GM18909 (cell line): ENCODE measurements around the gene MRTFB.
A peak's percentile ranks its signal among the peaks of the same experiment; 100 is the strongest.

Source experiments
- ATAC-seq: cut with Tn5 transposase; IDR thresholded peaks from one replicate; pipeline ENCODE4 v1.9.1; 2021; ENCODE audit warnings: mild to moderate bottlenecking; ENCODE audit not compliant: unreplicated experiment, poor library complexity

The MRTFB gene

DNA sequence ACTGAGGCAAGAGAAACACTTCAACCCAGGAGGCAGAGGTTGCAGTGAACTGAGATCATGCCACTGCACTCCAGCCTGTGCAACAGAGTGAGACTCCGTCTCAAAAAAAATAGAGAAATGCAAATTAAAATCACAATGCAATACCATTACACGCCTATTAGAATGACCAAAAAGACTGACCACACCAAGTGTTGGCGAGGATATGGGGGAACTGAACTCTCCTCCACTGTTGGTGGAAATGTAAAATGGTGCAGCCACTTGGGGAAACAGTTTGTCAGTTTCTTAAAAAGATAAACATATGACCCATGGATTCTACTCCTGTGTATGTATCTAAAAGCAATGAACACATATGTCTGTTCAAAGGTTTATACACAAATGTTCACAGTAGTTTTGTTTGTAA lies 204.8 kb downstream of the MRTFB start:
- ATAC-seq: no peak

DNA sequence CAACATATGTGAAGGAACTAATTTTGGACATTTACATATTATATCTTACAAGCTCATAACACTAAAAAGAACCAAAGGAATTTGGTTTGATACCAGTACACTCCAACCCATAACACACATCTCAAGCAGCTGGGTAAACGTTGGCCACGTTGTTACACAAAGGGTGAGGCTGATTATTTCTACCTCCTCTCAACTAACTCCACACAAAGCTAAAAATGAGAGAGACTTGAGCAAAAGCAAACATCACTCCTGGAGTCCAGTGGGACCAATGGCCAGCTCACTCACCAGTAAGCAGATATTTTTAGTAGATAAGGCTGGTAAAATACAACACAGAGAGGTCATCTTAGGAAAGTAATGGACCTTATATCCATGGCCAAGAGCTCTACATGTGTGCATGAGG lies 207.6 kb downstream of the MRTFB start:
- no peak for ATAC-seq

DNA sequence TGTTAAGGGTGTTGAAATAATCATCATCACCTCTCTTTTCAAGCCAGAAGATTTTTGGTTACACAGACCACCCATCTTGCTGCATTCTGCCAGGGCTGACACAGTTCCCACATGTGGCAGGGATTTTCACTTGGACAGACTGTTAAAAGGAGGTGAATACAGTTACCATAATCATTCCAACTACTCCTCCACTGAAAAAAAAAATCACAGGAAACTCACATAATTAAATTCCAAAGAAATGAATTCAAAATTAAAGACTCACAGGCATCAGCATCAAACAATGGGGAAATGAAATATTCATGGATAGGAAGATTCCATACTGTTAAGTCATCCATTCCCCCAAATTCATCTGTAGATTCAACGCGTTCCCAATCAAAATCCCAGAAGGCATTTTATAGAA lies 209.4 kb downstream of the MRTFB start:
- no peak for ATAC-seq

DNA sequence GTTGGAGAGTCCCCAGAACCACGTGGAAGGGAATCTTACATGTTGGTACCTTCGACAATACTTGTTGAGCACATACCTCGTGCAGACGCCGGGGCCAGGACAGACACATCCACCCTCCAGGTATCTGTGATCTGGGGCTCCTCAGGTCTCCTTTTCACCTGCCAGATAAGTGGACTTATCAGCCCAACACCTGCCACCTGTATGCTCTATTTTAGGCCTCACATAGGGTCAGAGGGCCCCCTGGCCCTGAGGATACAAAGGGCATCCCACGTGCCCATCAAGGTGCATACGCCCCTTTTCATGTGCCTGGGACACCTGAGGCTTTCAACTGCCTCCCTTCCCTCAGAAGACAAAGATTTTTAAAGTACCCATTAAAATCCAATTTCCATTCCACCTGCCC lies 212.7 kb downstream of the MRTFB start:
- ATAC-seq: no peak

DNA sequence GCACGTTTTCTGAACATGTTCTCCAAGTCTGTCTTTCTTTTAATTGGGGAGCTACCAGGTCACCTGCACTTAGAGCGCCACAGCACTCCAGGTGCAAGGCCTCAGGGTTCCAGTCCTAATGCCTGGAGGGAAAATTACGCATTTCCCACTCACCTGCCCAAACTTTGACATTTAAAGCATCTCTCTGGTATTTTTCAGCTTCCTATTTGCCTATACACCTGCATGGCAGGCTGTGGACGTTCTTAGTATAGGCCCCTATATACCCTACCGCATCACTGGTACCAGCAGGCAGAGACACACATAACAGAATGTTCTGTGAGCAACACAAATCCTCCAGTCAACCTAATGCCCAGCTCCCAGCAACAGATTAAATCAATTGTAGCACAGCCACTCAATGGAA lies 213.3 kb downstream of the MRTFB start:
- ATAC-seq: no peak

DNA sequence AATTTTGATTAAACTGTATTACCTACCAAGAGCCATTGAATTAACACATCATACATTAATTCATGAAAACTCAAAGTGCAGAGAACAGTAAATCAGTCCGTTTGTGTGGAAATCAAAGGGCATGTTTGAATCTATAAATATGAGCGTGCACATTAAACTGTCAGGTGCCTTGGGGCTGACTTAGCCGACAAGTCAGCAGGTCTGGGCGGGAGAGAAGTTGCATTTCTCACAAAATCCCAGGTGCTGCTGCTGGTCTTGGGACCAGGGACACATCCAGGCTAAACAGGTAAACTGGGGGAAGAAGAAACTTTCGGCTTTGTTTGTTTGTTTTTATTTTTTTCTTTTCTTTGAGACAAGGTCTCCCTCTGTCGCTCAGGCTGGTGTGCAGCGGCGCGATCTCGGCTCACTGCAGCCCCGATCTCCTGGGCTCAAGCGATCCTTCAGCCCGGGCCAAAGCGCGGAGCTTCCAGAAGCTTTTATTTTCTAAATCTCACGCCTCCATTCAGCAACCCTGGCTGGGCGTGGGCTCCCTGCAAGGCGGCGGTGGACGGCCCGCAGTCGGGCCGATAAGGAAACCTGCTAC lies 213.9 kb downstream of the MRTFB start:
- peak; percentile 37 for ATAC-seq

DNA sequence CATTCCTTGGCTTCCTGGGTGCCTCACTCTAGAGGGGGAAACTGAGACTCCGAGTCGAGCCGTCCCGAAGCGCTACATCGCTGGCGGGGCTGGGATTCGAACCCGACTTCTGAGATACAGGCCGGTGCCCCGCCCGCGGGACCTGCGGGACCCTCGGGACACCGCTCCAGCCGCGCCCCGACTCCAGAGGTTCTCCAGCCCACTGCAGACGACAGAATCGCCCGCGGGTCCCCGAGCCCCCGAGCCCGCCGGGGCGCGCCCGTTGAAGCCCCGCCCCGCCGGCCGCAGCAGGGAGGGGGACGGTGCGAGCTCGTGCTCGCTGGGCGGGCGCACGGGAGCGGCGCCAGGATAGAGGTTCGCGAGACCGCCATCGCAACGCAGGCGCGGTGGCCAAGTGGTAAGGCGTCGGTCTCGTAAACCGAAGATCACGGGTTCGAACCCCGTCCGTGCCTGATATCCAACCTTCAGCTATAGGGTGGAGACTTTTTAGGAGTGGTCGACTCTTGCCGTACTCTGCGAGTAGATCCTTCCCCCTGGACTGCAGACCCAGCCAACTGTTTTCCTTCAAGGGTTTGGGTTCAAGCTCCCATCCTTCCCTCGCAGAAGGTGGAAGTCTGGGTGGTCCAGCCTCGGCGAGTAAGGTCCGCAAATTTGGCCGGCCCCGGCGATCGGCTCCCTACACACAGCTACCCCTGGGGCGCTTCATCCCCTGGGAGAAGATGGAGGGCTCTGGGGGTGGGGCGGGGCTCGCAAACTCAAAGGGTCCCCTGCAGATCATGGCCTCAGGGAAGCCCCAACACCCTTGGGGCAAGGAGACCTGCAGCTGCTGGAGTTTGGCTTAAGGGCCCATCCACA lies 214.6 kb downstream of the MRTFB start:
- peak; percentile 79 for ATAC-seq

DNA sequence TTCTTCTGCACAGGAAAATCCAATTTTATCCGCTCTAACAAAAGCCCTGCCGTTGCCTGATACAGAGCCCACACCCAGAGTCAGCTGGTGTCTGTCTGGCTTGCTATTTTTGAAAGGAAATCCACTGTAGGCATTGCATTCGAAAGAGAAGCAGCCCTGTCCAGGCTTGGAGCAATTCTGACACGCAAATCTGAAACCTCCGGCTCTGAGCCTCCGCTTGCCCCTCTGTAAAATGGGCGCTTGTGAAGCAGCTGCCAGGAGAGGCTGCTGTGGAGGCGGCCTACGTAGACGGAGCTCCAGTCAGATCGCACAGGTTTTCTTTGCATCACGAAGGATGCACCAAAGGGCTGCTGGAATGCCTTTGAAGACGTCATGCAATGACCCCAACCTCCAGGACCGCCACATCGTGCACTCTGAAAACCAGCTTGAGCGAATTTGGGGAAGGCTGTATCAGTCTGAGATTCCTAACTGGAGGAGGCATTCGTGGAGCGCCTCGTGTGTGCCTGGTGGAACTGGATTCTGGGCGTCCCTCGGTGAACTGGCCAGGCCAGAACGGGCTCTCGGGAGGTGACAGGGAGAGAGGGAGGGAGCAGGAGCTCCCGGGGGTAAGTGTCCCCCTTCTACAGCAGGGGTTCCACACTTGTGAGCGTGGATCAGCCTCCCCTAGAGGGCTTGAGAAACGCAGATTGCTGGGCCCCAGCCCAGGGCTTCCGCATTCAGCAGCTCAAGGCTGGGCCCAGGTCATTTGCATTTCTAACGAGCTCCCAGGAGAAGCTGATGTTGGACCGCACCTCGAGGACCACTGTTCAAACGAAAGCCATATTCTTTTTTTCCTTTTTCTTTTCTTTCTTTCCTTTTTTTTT lies 215.5 kb downstream of the MRTFB start:
- peak; percentile 2 for ATAC-seq

DNA sequence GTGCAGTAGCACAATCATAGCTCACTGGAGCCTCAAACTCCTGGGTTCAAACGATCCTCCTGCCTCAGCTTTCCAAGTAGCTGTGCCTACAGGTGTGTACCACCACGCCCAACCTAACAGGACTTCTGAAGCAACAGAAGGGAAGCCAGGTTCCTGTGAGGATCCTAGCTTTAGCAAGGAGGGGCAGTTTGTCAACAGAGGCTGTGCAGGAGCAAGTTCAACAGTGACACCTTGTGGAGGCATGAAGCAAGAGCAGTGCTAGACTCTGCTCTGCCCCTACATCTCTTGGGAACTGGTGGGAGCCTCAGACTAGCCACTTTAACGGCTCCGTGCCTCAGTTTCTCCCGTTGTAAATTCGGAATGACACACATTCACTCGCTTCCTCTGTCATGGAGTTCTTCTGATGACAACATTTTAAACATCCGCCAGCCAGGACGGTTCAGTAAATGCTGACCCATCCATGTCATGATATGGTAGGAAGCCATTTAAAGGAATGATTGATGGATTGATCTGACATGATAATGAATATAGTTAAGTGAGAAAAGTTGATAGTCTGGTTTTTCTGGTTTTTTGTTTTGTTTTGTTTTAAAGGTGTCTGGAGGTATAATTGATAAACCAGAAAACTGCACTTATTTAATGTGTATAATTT lies 218.7 kb downstream of the MRTFB start:
- ATAC-seq: no peak

DNA sequence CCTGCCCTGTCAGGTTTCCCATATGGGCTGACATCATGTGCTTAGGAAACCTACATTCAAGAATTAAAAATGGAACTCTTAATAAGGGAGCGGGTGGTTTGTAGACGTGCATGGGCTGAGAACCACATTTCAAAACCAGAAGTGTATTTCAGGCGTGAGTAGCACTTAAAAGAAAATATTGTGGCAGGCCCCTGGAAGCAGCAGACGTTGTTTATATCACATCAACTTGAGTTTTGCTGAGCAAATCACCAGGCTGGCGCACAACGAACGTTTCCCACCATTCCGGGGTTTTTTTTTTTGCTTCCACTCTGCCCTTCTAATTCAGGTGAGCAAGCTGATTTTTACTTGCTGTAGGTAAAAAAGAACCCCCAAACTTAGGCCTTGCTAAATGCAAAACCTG lies 220.2 kb downstream of the MRTFB start:
- ATAC-seq: no peak

DNA sequence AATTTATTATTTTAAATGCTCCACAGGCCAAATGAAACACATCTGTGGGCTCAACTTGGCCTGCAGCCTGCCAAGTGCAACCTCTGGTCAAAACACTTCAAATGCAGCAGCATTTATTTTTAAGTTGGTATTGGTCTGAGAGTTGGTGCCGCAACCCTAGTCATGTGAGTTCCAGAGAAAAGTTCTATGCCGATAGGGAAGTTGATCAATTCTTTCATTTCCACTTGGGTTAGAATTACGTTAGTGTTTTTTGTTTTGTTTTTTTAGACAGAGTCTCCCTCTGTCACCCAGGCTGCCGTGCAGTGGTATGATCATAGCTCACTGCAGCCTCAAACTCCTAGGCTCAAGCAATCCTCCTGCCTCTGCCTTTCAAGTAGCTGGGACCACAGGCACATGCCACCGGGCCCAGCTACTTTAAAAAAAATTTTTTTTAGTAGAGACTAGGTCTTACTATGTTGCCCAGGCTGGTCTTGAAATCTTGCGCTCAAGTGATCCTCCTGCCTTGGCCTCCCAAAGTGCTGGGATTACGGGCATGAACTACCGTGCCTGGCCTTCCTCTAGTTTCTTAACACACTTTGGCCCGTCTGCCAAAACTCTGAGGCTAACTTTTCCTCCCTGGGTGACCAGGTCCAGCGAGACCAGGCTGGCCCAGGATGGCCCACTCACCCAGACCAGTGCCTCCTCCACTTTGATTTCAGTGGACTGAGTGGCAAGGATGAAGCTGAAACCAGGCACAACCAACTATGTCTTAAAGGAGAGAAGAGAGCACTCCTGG lies 221.1 kb downstream of the MRTFB start:
- ATAC-seq: no peak

DNA sequence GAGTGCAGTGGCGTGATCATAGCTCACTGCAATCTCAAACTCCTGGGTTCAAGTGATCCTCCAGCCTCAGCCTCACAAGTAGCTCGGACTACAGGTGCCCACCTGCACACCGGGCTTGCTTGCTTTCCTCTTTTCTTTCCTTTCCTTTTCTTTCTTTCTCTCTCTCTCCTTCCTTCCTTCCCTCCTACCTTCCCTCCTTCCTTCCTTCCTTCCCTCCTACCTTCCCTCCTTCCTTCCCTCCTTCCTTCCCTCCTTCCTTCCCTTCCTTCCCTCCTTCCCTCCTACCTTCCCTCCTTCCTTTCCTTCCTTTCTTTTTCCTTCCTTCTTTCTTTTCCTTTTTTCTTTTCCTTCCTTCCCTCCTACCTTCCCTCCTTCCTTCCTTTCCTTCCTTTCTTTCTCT lies 225.5 kb downstream of the MRTFB start:
- ATAC-seq: no peak

DNA sequence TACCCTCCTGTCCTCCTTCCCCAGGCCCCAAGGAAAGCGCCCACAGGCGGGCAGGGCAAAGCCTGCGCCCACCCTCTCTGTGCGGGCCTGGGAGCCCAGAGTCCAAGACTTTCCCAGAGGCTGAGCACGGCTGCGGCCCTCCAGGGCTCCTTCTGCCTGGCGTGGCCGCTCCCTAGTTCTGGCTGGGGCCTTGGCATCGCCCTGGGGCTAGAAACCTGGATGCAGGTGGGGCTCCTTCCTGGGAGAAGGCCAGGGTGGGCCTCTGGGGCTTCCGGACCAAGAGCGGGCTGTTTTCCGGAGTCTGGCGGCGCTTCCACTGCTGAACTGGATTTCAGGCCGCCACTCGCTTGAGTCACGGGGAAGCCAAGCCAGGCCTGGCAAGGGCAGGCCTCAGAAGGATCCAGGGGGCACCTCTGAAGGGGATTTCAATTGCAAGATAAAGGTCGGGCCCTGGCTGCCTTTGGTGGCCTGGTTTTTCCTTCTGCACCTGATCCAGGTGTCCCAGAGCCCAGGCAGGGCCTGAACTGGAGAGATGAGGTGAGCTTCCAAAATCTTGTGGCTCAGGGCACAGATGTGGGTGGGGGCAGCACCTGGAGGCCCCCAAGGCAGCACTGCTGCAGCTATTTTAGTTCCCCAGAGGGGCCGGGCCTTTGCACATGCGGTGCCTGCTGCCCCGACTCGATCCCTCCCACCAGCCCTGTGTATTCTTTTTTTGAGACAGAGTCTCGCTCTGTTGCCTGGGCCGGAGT lies 227.4 kb downstream of the MRTFB start:
- no peak for ATAC-seq

DNA sequence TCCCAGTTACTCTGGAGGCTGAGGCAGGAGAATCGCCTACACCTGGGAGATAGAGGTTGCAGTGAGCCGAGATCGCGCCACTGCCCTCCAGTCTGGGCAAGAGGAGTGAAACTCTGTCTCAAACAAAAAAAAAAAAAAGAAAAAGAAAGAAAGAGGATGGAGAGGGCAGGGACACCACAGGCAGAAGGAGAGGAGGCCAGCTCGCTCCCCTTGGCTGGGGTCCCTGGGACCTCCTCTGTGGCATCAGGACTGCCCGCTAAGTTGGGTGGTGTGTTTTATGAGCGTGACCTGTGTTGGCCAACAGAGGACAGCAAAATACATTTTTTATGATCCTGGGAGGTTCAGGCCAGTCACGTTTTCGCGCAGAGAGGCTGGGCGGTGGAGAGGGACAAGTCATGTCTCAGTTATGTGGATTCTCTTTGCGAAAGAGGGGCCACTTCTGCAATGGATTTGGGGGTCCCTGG lies 229.6 kb downstream of the MRTFB start:
- ATAC-seq: peak; percentile 51

DNA sequence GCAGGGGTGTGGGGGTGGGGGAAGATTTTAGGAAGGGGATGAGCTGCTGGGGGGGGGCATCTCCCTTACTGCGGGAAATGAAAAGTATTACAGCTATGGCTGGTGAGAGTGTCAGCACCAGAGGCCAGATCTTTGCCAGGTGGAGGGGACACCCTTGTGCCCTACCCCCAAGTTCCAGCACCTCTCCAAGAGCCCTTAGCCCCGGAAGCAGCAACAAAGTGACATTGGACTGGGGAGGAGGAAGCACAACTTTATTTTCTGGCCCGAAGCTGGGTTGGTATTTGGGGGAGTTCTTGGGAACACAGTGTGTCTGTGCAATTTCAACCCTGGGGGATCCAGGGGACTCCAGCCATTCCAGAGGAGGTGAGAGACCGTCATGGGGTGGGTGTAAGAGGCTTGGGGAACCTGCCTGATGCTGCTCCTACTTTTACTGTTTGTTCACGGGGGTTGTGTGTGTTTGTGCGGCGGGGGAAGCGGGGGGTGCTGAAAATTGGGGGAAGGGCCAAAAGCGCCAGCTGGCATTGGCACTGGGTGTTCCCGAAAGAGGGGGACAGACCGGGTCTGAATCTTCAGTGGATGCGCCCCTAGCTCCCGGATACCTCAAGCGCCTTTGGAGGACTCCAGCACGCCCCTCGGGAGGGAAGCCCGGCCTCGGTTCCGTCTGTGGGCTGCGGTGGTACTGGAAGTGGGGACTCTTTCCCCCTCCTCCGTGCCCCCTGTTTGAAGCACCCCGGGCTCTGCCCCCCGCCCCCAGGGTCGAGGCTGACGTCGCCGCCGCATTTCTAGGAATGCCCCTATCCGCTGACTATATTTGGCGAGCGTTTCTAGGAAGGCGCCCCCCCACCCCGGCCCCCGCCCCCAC lies 230.3 kb downstream of the MRTFB start:
- peak; percentile 18 for ATAC-seq

DNA sequence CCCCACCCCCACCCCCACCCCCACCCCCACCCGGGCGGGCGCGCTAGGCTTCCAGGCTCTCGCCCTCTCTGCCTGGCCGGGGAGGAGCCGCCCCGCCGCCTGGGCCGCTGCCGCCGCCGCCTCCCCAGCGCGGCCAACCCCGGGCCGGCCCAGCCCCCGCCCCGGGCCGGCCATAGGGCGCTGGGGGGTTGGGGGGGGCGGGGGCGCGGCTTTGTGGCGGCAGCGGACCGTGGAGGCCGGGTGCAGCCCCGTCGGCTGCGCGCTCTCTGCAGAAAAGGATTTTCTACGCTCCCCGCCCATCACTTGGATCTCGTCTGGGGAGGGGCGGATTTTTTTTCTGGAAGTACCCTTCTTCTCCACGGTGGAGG lies 230.9 kb downstream of the MRTFB start:
- peak; percentile 73 for ATAC-seq

DNA sequence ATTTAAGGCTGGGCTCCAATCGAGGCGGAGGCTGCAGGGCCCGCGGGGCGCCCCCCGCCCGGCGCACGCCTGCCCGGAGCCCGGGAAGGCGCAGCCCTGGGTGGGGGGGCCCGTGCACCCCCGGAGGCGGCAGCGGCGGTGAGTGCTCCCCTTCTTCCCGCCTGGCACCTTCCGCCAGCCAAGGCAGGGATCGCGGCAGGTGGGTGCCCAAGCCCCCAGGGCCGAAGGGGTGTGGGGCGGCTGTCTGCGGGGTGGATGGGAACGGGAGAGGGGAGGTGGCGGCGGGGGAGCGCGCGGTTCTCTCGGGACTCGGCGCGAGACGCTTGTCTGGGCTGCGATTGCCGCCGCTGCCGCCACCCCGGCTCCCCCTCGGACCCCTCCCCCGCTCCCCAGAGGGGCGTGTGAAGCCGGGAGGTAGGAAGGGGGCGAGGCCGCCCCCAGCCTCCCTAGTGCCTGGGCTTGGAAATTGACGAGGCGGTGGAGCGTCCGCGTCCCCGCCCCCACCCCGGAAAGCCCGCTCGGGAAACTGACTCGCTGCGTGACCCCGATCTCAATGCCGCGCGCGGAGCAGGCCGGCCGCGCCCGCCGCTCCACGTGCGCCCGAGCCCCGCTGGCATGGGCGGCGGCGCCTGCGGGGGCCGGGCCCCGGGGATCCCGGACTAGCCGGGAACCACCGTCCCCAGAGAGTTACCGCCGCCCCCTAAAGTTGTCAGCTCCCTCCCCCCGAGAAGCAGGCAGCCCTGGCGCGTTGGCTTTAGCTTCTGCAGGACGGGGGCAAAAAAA lies 231.5 kb downstream of the MRTFB start:
- peak; percentile 23 for ATAC-seq
